Esophagus squamous epithelium (tissue), 5 donors: ENCODE data around the gene MAP3K5. TPM values are rescaled to one million over a fixed set of nuclear protein-coding genes. Genes with fewer than 3 reads are reported as not detected.
"Not testable (repeated sequence)": the region's sequence is repeated elsewhere in the genome, so short reads cannot be mapped to it uniquely, and the experiment has no call there.

Experiments used
- DNase-seq: peaks from one replicate; lab custom pipeline; 2025; lab: John Stamatoyannopoulos, UW
- H3K27ac ChIP-seq, 4 donors: fragments of 200-600 bp; sonication (generic); one replicate each; pipeline ENCODE4 v1.5.1; 2016 to 2019; ENCODE audit warnings: mild to moderate bottlenecking in 1 of 4
- H3K27me3 ChIP-seq, 4 donors: fragments of 200-600 bp; sonication (generic); 1 replicate in 3 of 4; 2 replicates in 1 of 4; pipeline versions ENCODE4 v1.5.1 to v1.6.0; 2017 to 2021; ENCODE audit warnings: antibody characterized with exemption in 1 of 4
- H3K36me3 ChIP-seq, 3 donors: fragments of 200-600 bp; sonication (generic); one replicate each; pipeline ENCODE4 v1.5.1; 2016 to 2019
- H3K4me1 ChIP-seq, 3 donors: fragments of 200-600 bp; sonication (generic); one replicate each; pipeline ENCODE4 v1.5.1; 2017 to 2019
- H3K4me3 ChIP-seq, 4 donors: fragments of 200-600 bp; sonication (generic); 1 replicate in 3 of 4; 2 replicates in 1 of 4; pipeline ENCODE4 v1.5.1; 2016 to 2019; ENCODE audit warnings: mild to moderate bottlenecking in 2 of 4, moderate library complexity in 1 of 4
- H3K9me3 ChIP-seq, 3 donors: fragments of 200-600 bp; sonication (generic); one replicate each; pipeline ENCODE4 v1.5.1; 2016 to 2019
- CTCF ChIP-seq, 6 experiments: fragments of 450-650 bp in 4 of 6; fragments of 200-600 bp in 2 of 6; sonication (generic) in 2 of 6; IDR thresholded peaks; one replicate each; pipeline ENCODE4 v1.5.1; 2016 to 2019; ENCODE audit warnings: antibody characterized with exemption in 6 of 6, mild to moderate bottlenecking in 4 of 6, moderate library complexity in 4 of 6
- POLR2A ChIP-seq, 4 donors: fragments of 450-650 bp; IDR thresholded peaks; one replicate each; pipeline ENCODE4 v1.6.1; 2017; ENCODE audit warnings: antibody characterized with exemption in 4 of 4, mild to moderate bottlenecking in 4 of 4, moderate library complexity in 3 of 4
- WGBS, 2 donors: methylation state at CpG; one replicate each; pipeline ENCODE4 v1.1.5; 2018; 5-methylcytosine and 5-hydroxymethylcytosine counted together
- intact Hi-C: fragments of 100-400 bp; cut with DNase I; formaldehyde crosslinking; loops from one replicate; pipeline ENCODE4 v1.15.0; 2022
- total RNA-seq, 4 donors: library from RNA; depleted of rRNA; stranded (reverse); fragments of >200 nt; gene quantifications; one replicate each; pipeline ENCODE4 v1.1.0, GENCODE V29; 2016
- donor health status: DM: yes; HTN: yes; CAD: no.

Gene MAP3K5
- total RNA-seq, 4 donors from 2014 or later, result 9.2 to 22.9 (median 20.9) TPM

GRCh38 chr6:136791296-136792094, 782 bp downstream of the MAP3K5 start:
- H3K4me1 ChIP-seq, result peaks cover 7 to 59% (median 27%) of the 10 kb centered on the region in 3 donors
- intact Hi-C loops, result loop anchor here (2.0 to 10.0 kb wide), 2 partner anchors 147 to 207 kb away; no protein-coding TSS in a partner anchor

GRCh38 chr6:136790411-136791295, 1.6 kb downstream of the MAP3K5 start:
- WGBS, 2 donors, result 12 to 14% methylated on average over 7 of the region's 7 CpGs
- Histone ChIP-seq H3K4me1 (peaks cover 13 to 67% (median 35%) of the 10 kb centered on the region in 3 donors), H3K4me3 (peak overlapping the region; percentile 90 to 97 (median 96)), H3K27me3 (no peaks in the 10 kb centered on the region), H3K36me3 (no peaks in the 10 kb centered on the region), H3K9me3 (no peaks in the 10 kb centered on the region), H3K27ac (peak overlapping the region; percentile 92 to 96 (median 94))
- TF ChIP-seq POLR2A (IDR thresholded peaks at IDR 0.05) (no peak), CTCF (IDR thresholded peaks at IDR 0.05) (no peak)
- no peak for DNase-seq
- intact Hi-C loops, result loop anchor here (2.0 to 10.0 kb wide), 2 partner anchors 146 to 206 kb away; no protein-coding TSS in a partner anchor

More at GRCh38 chr6:136791296-136792094, 782 bp downstream of the MAP3K5 start:
- no peaks in the 10 kb centered on the region for H3K27me3 ChIP-seq
- no peak for DNase-seq
- H3K9me3 ChIP-seq, result no peaks in the 10 kb centered on the region
- TF ChIP-seq CTCF (IDR thresholded peaks at IDR 0.05) (no peak), POLR2A (IDR thresholded peaks at IDR 0.05) (peak in 2 of 4 donors; percentile 58 to 59)
- no peaks in the 10 kb centered on the region for H3K36me3 ChIP-seq
- 0 to 6% methylated on average over 11 of the region's 62 CpGs for WGBS, 2 donors
- peak overlapping the region; percentile 90 to 97 (median 96) for H3K4me3 ChIP-seq
- peak overlapping the region; percentile 92 to 96 (median 94) for H3K27ac ChIP-seq

GRCh38 chr6:136789440-136789839, 2.8 kb downstream of the MAP3K5 start:
- 84% methylated on average over 3 of the region's 3 CpGs for whole genome bisulfite sequencing, 2 donors
- H3K27me3 ChIP-seq, DNase-seq: not testable (repeated sequence)

GRCh38 chr6:136788069-136788902, 4.0 kb downstream of the MAP3K5 start:
- H3K4me1 ChIP-seq, result peaks cover 30 to 83% (median 53%) of the 10 kb centered on the region in 3 donors
- intact Hi-C loops, result no loop called here
- H3K4me3 ChIP-seq, result peak overlapping the region in 1 of 4 donors; percentile 96
- peak in 1 of 4 donors; percentile 28 for TF ChIP-seq POLR2A (IDR thresholded peaks at IDR 0.05)
- TF ChIP-seq CTCF (IDR thresholded peaks at IDR 0.05), result no peak
- 59 to 62% methylated on average over 7 of the region's 7 CpGs for WGBS, 2 donors
- H3K27ac ChIP-seq, result peak overlapping the region; percentile 35 to 76 (median 62)
- H3K36me3 ChIP-seq, result no peaks in the 10 kb centered on the region
- no peaks in the 10 kb centered on the region for H3K9me3 ChIP-seq
- DNase-seq, result no peak
- H3K27me3 ChIP-seq, result no peaks in the 10 kb centered on the region

More at GRCh38 chr6:136789440-136789839, 2.8 kb downstream of the MAP3K5 start:
- intact Hi-C loops, H3K9me3 ChIP-seq, H3K36me3 ChIP-seq: not testable (repeated sequence)
- Histone ChIP-seq H3K4me1 (peaks cover 19 to 79% (median 45%) of the 10 kb centered on the region in 3 donors), H3K27ac (peak overlapping the region in 3 of 4 donors; percentile 71 to 96 (median 93)), H3K4me3 (peak overlapping the region in 3 of 4 donors; percentile 90 to 97 (median 96))

- H3K27me3 ChIP-seq, result no peaks in the 10 kb centered on the region
- 45 to 72% methylated on average over 3 to 4 of the region's 4 CpGs for WGBS, 2 donors
- no peak for DNase-seq
- peak overlapping the region in 1 of 4 donors; percentile 96 for H3K4me3 ChIP-seq
- H3K27ac ChIP-seq, result peak overlapping the region; percentile 35 to 76 (median 62)
- H3K36me3 ChIP-seq, result no peaks in the 10 kb centered on the region
- intact Hi-C loops, result no loop called here
- no peaks in the 10 kb centered on the region for H3K9me3 ChIP-seq
- H3K4me1 ChIP-seq, result peaks cover 31 to 85% (median 57%) of the 10 kb centered on the region in 3 donors
- no peak for TF ChIP-seq CTCF (IDR thresholded peaks at IDR 0.05)
- no peak for TF ChIP-seq POLR2A (IDR thresholded peaks at IDR 0.05)
Observed at GRCh38 chr6:136787726-136788068, 4.6 kb downstream of the MAP3K5 start.
